Endothelial cell (in vitro differentiated cells): ENCODE results near the gene HMCN2. TPM values are rescaled to one million over a fixed set of nuclear protein-coding genes. Genes with fewer than 3 reads are reported as not detected.
"Not testable (repeated sequence)": the region's sequence is repeated elsewhere in the genome, so short reads cannot be mapped to it uniquely, and the experiment has no call there.

Experiments
- DNase-seq: peaks from one replicate; pipeline ENCODE4 v3.0.0; 2021; ENCODE audit warnings: low spot score
- H3K27ac Mint-ChIP-seq: one replicate; pipeline ENCODE4 v1.8.0; 2021; ENCODE audit warnings: mixed read lengths, inconsistent platforms; ENCODE audit not compliant: unreplicated experiment
- H3K27me3 Mint-ChIP-seq: one replicate; pipeline ENCODE4 v1.8.0; 2021; ENCODE audit warnings: mild to moderate bottlenecking, moderate library complexity, mixed read lengths, inconsistent platforms; ENCODE audit not compliant: unreplicated experiment
- H3K36me3 Mint-ChIP-seq: one replicate; pipeline ENCODE4 v1.8.0; 2021; ENCODE audit warnings: mild to moderate bottlenecking, low read depth, mixed read lengths, inconsistent platforms; ENCODE audit not compliant: unreplicated experiment
- H3K4me1 Mint-ChIP-seq: one replicate; pipeline ENCODE4 v1.8.0; 2021; ENCODE audit warnings: mild to moderate bottlenecking, mixed read lengths, inconsistent platforms; ENCODE audit not compliant: unreplicated experiment
- H3K4me3 Mint-ChIP-seq: one replicate; pipeline ENCODE4 v1.8.0; 2021; ENCODE audit warnings: mild to moderate bottlenecking, mixed read lengths, inconsistent platforms; ENCODE audit not compliant: unreplicated experiment
- H3K9me3 Mint-ChIP-seq: one replicate; pipeline ENCODE4 v1.8.0; 2021; ENCODE audit warnings: mixed read lengths, inconsistent platforms; ENCODE audit not compliant: unreplicated experiment
- CTCF ChIP-seq: fragments of 200-600 bp; sonication (generic); IDR thresholded peaks from one replicate; pipeline ENCODE4 v1.5.0; 2021; ENCODE audit warnings: antibody characterized with exemption; ENCODE audit not compliant: unreplicated experiment
- total RNA-seq: library from RNA; stranded (reverse); fragmentation: NEBNext Ultra II Directional; extraction: Animal tissue kit (Norgen Biotek cat#: 25700); gene quantifications from one replicate; pipeline ENCODE4 v1.2.1, GENCODE V29; 2021; ENCODE audit not compliant: unreplicated experiment

Gene HMCN2
- total RNA-seq, 1 donor from 2014 or later = 29.6 TPM

GRCh38 chr9:130271473-130271872 is 5.9 kb downstream of the HMCN2 start:
- peak; percentile 34 for DNase-seq
- Mint-ChIP-seq H3K9me3 (no peaks in the 10 kb centered on the region), H3K27me3 (peaks cover 10% of the 10 kb centered on the region), H3K4me3 (peak overlapping the region; percentile 12), H3K4me1 (peaks cover 74% of the 10 kb centered on the region), H3K36me3 (no peaks in the 10 kb centered on the region), H3K27ac (peak overlapping the region; percentile 99)
- TF ChIP-seq CTCF = no peak

GRCh38 chr9:130275156-130275555 is 9.6 kb downstream of the HMCN2 start:
- Mint-ChIP-seq H3K4me3 (peak overlapping the region; percentile 5), H3K36me3 (no peaks in the 10 kb centered on the region), H3K27ac (peak overlapping the region; percentile 80), H3K27me3 (peaks cover 2% of the 10 kb centered on the region), H3K4me1 (peaks cover 40% of the 10 kb centered on the region), H3K9me3 (no peaks in the 10 kb centered on the region)
- TF ChIP-seq CTCF = no peak
- DNase-seq = no peak

GRCh38 chr9:130276121-130276520 is 10.6 kb downstream of the HMCN2 start:
- Mint-ChIP-seq H3K36me3 (no peaks in the 10 kb centered on the region), H3K9me3 (no peaks in the 10 kb centered on the region), H3K27me3 (peaks cover 2% of the 10 kb centered on the region), H3K27ac (no peak overlapping the region), H3K4me3 (peak overlapping the region; percentile 42), H3K4me1 (peaks cover 34% of the 10 kb centered on the region)
- TF ChIP-seq CTCF = no peak
- DNase-seq = no peak

GRCh38 chr9:130276955-130277354 is 11.4 kb downstream of the HMCN2 start:
- no peak overlapping the region for H3K27ac Mint-ChIP-seq
- no peaks in the 10 kb centered on the region for H3K36me3 Mint-ChIP-seq

GRCh38 chr9:130277525-130277924 is 12.0 kb downstream of the HMCN2 start:
- not testable (repeated sequence) for H3K9me3 Mint-ChIP-seq, H3K4me3 Mint-ChIP-seq, H3K27me3 Mint-ChIP-seq, DNase-seq, H3K36me3 Mint-ChIP-seq, H3K27ac Mint-ChIP-seq
- peaks cover 29% of the 10 kb centered on the region for H3K4me1 Mint-ChIP-seq

More at GRCh38 chr9:130276955-130277354, 11.4 kb downstream of the HMCN2 start:
- no peak for DNase-seq
- peaks cover 2% of the 10 kb centered on the region for H3K27me3 Mint-ChIP-seq
- TF ChIP-seq CTCF = no peak
- H3K9me3 Mint-ChIP-seq = no peaks in the 10 kb centered on the region
- H3K4me1 Mint-ChIP-seq = peaks cover 27% of the 10 kb centered on the region
- H3K4me3 Mint-ChIP-seq = no peak overlapping the region
